WERI-Rb-1 (cell line): ENCODE results near the gene RMND5A.

Experiments
- DNase-seq: peaks from one replicate; pipeline ENCODE4 v3.0.0-alpha.2; 2020
- H3K27ac ChIP-seq: fragments of 250-450 bp; sonication (Bioruptor Pico); 2 replicates; pipeline ENCODE4 v1.5.1; 2020; ENCODE audit warnings: mild to moderate bottlenecking, moderate library complexity
- H3K27me3 ChIP-seq: fragments of 250-450 bp; sonication (Bioruptor Pico); 2 replicates; pipeline ENCODE4 v1.5.1; 2021; ENCODE audit warnings: mild to moderate bottlenecking, low read depth, moderate library complexity; ENCODE audit not compliant: insufficient read depth, severe bottlenecking
- H3K36me3 ChIP-seq: fragments of 250-450 bp; sonication (Bioruptor Pico); 2 replicates; pipeline ENCODE4 v1.5.1; 2020; ENCODE audit warnings: mild to moderate bottlenecking, moderate library complexity
- H3K4me3 ChIP-seq: 2 replicates; pipeline ENCODE4 v1.5.1; 2011; ENCODE audit warnings: low read depth, mild to moderate bottlenecking, control low read depth, low read length
- H3K9me3 ChIP-seq: fragments of 250-450 bp; sonication (Bioruptor Pico); 2 replicates; pipeline ENCODE4 v1.5.1; 2021; ENCODE audit warnings: mild to moderate bottlenecking, moderate library complexity; ENCODE audit not compliant: severe bottlenecking
- TF ChIP-seq, protein P1 (sequence below): IDR thresholded peaks from 2 replicates; pipeline ENCODE4 v1.5.1; 2011; ENCODE audit warnings: low read depth, mild to moderate bottlenecking, control low read depth, inconsistent platforms, low read length

Gene RMND5A

GRCh38 chr2:86821842-86822241 is 101.8 kb downstream of the RMND5A start:
- H3K4me3 ChIP-seq, result no peak overlapping the region
- TF ChIP-seq, protein P1, sequence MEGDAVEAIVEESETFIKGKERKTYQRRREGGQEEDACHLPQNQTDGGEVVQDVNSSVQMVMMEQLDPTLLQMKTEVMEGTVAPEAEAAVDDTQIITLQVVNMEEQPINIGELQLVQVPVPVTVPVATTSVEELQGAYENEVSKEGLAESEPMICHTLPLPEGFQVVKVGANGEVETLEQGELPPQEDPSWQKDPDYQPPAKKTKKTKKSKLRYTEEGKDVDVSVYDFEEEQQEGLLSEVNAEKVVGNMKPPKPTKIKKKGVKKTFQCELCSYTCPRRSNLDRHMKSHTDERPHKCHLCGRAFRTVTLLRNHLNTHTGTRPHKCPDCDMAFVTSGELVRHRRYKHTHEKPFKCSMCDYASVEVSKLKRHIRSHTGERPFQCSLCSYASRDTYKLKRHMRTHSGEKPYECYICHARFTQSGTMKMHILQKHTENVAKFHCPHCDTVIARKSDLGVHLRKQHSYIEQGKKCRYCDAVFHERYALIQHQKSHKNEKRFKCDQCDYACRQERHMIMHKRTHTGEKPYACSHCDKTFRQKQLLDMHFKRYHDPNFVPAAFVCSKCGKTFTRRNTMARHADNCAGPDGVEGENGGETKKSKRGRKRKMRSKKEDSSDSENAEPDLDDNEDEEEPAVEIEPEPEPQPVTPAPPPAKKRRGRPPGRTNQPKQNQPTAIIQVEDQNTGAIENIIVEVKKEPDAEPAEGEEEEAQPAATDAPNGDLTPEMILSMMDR, result no peak
- H3K9me3 ChIP-seq, result no peaks in the 10 kb centered on the region
- DNase-seq, result no peak
- H3K36me3 ChIP-seq, result no peaks in the 10 kb centered on the region
- no peak overlapping the region for H3K27ac ChIP-seq
- no peaks in the 10 kb centered on the region for H3K27me3 ChIP-seq

GRCh38 chr2:86822668-86823345 is 102.7 kb downstream of the RMND5A start:
- no peak overlapping the region for H3K27ac ChIP-seq

GRCh38 chr2:86825036-86825692 is 105.1 kb downstream of the RMND5A start:
- no peaks in the 10 kb centered on the region for H3K36me3 ChIP-seq
- no peaks in the 10 kb centered on the region for H3K27me3 ChIP-seq
- H3K27ac ChIP-seq, result no peak overlapping the region
- DNase-seq, result no peak
- TF ChIP-seq, protein P1, result no peak
- no peaks in the 10 kb centered on the region for H3K9me3 ChIP-seq
- H3K4me3 ChIP-seq, result no peak overlapping the region

More at GRCh38 chr2:86822668-86823345, 102.7 kb downstream of the RMND5A start:
- DNase-seq, result no peak
- no peaks in the 10 kb centered on the region for H3K9me3 ChIP-seq
- TF ChIP-seq, protein P1, result no peak
- H3K4me3 ChIP-seq, result no peak overlapping the region
- no peaks in the 10 kb centered on the region for H3K36me3 ChIP-seq
- no peaks in the 10 kb centered on the region for H3K27me3 ChIP-seq

- no peaks in the 10 kb centered on the region for H3K36me3 ChIP-seq
- H3K27me3 ChIP-seq, result no peaks in the 10 kb centered on the region
- DNase-seq, result no peak
- H3K27ac ChIP-seq, result no peak overlapping the region
- TF ChIP-seq, protein P1, result no peak
- no peak overlapping the region for H3K4me3 ChIP-seq
- no peaks in the 10 kb centered on the region for H3K9me3 ChIP-seq
These were observed 105.7 kb downstream of the RMND5A start for GRCh38 chr2:86825693-86826381.

DNA sequence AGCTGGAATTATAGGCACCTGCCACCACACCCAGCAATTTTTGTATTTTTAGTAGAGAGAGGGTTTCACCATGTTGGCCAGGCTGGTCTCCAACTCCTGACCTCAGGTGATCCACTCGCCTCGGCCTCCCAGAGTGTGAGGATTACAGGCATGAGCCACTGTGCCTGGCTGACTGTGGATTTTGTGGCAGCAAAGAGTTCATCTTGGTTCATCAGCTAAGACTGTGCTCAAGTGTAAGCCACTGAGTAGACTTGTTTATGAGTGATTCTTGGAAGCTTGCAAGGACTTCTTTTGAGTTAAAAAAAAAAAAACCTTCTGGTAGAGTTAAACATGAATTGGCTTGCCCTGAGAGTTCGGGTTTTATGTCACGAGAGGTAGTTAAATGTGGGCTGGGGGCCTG is 106.9 kb downstream of the RMND5A start:
- TF ChIP-seq, protein P1, result no peak
- Histone ChIP-seq H3K9me3 (no peaks in the 10 kb centered on the region), H3K27me3 (no peaks in the 10 kb centered on the region), H3K36me3 (no peaks in the 10 kb centered on the region), H3K4me3 (no peak overlapping the region), H3K27ac (no peak overlapping the region)
- peak; percentile 28 for DNase-seq
